Stimulated activated CD4-positive, alpha-beta T cell treated with anti-CD3 and anti-CD28 coated beads, Interleukin-2, amount 100 ng/mL, for 48 hours (primary cell): Measurements from ENCODE around the gene UMODL1.
"Not testable (repeated sequence)": the region's sequence is repeated elsewhere in the genome, so short reads cannot be mapped to it uniquely, and the experiment has no call there.

Experiments used
- DNase-seq, 2 donors: peaks; one replicate each; pipeline ENCODE4 v3.0.0-alpha.2; 2020

UMODL1 gene

DNA sequence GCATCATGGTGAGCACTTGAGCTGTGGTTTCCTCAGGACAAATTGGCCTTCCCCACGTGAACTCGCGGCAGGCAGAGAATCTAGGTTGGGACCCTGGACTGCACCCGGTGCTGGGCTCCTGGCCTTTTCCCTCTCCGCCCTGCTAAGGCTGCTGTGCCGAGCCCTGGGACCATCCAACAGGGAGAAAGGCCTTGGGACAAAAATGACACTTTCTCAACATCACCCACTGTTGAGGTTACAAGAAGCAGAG lies 9.2 kb upstream of the UMODL1 start:
- no peak for DNase-seq

DNA sequence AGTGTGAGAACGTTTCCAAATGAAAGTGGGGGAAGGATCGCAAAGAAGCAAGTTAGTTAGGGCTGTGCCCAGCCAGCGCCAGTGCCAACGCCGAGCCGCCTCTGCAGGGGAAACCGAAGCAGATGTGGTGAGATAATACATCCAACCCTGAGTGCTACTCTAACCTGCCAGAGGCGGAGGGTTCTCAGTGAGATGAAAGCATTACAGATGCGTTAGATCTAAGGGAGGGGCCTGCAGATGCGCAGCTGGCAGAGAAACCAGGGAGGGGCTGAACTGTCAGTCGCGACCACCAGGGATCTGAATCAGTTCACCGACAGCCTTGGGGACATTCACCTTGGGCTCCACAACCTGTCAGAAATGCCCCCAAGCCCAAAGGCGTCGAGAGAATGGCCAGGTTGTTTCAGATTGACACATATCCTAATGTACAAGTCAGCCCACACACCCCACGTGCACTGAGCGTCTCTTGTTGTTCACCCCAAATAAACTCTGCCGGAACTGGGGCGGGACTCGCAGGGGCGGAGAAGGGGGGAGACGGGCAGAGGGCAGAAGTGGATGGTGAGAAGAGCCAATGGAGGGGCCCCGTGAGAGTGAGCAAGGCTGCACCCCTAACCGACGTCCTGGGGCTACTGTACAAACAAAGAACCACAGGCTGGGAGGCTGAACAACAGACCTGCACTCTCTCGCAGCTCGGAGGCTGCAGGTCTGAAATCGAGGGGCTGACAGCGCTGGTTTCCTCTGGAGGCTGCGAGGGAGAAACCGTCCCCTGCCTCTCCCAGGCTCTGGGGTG lies 8.7 kb upstream of the UMODL1 start:
- peak; percentile 44 to 51 for DNase-seq

DNA sequence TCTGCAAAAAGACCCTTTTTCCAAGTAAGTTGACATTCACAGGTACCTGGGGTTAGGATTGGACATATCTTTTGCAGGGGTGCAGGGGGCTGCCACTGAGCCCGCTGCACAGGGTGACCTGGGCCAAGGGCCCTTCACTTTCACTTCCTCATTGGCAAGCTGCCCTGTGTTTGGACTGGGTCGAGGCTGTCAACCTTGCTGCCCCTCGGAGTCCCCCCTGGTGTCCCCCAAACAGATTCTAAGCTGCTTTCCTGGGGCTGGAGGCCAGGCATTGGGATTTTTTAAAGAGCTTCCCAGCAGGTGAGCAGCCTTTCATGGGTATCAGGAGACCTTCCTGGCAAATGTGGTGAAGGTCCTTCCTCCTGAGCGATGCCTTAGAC lies 7.9 kb upstream of the UMODL1 start:
- no peak for DNase-seq

DNA sequence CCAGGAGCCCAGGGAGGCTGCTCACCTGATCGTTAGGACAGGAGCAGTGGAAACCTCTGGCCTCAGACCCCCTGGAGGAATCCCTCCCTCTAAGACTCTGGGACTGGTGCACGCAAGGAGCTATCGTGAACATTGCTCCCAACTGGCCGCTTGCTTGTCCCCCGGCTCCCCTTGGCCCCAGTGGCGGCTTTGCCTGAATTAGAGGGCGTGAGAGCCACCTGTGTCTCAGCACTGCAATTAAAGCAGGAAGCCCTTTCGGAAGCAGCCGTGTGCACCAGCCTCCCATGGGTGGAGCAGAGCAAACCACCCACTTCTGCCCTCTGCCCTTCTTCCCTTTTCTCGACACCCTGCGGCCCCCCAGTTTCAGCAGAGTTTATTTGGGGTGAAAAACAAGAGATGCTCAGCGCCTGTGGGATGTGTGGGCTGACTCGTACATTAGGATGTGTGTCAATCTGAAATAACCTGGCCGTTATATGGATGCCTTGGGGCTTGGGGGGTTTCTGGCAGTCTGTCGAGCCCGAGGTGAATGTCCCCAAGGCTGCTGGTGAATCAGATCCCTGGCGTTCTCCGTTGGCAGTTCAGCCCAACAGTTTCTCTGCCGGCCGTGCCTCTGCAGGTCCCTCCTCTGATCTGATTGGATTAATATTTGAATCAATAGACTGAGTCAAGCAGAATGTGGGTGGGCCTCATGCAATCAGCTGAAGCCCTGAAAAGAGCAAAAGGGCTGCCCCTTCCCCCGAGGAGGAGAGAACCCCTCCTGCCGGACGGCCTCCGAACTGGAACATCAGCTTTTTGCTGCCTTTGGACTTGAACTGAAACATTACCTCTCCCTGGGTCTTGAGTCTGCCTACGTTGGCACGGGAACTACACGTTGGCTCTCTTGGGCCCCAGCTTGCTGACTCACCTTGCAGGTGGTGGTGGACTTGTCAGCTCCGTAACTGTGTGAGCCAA lies 7.3 kb upstream of the UMODL1 start:
- DNase-seq: peak; percentile 27 to 49

DNA sequence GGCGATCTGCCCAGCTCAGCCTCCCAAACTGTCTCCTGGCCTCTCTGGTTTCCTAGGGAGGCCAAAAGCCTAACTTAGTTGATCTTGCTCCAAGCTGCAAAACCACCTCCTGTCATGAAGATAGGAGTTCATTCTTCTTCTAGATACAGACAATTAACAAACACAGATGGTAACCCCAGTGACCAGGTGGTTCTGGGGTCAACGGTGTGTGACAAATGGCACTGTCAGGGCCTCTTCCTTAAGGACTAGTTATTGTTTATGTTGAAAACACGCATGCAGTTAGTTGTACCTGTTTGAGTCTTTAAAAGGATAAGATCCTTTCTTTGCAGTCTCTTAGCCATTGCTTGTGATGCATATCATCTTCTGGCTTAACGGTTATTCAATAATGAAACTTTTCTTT lies 4.6 kb upstream of the UMODL1 start:
- no peak for DNase-seq

DNA sequence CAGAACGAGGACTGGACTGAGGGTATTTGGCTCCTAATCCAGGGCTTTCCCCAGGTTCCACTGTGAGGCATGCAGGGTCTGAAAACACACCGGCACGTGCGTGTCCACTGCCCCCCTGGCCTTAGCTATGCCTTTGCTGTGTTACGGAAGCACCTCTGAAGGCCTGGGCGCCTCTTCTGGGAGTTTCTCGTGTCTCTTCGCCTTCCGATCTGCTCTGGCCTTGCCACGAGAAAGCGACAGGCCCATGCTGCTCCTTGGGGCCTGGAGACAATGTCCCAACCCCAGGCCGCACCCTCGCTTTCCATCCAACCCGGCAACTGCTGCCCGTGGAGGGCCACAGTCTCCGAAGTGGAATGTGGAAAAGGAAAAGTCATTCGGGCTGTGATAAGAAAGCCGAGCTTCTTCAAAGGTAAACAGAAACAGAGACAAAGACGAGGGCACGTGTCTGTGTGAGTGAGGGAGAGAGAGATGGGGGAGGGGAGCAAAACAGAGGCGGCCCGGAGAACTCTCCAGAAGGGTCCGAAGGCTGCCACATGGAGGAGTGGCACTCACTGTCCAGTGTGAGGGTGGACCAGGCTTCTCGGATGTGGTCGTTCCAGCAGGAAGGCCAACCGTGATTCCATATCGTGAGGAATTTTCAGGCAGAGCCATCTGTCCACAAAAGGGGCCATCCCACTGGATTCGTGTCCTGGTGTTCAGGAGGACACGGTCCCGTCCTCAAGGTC lies 3.4 kb upstream of the UMODL1 start:
- DNase-seq: no peak

DNA sequence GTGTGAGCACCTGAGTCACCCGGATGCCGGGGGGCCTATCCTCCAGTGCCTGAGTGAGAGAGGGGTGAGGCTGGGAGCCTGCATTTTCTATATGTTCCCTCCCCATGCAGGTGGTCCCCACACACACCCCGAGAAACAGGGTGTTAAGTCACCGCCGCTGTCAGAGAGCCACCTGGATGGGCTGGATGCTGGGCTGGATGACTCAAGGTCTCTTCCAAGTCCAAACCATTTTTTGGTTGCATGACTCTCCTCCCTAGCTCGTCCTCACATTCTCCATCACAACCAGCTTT lies 2.9 kb upstream of the UMODL1 start:
- no peak for DNase-seq

DNA sequence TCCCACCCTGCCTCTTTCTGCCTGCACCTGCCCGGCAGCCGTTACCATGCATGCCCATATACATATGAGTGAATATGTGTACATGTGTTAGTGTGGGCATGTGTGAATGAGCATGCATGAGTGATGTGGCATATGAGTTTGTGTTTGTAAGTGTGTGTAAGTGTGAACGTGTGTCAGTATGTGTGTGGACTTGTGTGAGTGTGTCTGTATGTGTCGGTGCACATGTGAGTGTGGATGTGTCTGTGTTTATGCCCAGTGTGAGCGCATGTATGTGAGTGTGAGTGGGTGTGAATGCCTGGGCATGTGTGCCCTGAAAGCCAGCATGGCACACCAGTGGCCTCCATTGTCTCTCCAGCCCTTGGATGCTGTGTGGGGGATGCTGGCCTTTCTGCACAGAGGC lies 2.5 kb upstream of the UMODL1 start:
- no peak for DNase-seq

DNA sequence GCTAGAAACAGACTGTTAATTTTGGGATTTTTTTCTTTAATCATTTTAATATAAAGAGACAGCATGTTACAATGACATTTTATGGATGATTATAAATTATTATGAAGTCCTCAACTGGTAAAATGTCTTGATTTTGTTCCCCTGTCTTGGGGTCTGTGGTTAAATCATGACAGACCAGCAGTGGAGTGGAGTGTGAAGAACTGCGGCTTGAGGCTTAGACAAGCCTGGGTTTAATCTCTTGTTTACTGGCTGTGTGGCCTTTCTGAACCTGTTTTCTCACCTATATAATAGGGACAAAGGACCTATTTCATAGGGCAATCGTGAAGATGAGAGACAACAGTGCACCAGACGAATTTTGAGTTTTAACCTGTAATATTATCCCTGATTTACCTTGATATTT lies 1.8 kb upstream of the UMODL1 start:
- DNase-seq: no peak

DNA sequence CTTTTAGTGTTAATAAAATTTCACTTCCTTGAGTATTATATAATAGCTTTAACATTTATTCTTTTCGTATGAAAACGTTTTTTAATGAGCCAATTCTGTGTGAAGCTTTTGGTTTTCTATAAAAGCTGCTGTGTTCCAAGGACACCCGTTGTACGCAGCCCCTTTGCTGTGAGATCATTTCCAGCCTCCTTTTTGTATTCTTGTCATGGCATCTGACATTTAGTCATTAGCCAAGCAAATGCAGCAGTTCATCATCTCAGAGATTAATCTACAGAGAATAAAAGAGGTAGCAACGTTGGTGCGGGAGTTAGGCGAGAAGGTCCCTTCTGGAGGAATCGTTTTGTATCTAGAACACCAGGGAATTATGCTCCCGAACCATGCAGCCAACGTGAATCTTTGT lies 1.3 kb upstream of the UMODL1 start:
- no peak for DNase-seq

DNA sequence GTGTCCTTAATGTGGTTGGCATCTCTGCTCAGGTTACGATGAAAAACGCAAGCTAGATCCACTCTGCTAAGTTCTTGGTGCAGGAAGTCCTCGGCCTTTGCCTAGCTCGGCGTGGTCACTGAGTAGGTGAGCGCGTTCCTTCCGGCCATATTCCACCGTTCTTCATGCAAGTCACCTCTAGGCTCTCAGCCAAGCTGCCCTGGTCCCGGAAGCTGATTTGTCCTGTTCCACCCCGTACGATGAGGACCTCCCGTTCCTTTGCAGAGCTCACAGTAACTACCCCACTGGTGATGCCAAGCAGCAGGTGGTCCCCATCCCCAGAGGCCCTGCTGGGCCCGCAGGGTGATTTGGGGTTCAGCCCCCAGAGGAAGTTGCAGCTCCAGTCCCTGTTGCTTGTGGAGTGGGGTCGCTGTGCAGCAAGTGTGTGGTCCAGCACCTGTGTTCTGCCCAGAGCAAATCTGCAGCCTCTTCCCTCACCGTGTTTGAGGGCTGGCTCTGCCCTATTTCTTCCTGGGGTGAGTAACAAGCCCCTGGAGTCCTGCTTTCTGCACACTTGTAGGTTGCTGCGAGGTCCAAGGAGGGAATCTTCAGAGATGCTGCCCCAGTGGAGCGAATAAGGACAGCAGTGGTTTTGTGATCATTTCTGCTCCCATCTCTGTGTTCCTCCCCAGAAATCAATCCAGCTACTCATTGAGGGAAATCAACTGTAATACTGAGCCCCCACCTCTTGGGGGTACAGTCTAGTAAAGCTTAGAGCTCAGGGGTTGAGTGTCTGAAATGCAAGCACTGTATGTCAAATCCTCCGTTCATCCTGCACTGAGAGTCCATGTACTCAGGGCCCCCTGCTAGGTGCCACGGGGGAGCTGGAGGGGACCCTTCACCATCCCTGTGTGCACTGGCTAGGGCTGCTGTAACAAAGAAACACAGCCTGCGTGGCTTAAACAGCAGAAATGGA lies 2.3 kb downstream of the UMODL1 start:
- DNase-seq: no peak

DNA sequence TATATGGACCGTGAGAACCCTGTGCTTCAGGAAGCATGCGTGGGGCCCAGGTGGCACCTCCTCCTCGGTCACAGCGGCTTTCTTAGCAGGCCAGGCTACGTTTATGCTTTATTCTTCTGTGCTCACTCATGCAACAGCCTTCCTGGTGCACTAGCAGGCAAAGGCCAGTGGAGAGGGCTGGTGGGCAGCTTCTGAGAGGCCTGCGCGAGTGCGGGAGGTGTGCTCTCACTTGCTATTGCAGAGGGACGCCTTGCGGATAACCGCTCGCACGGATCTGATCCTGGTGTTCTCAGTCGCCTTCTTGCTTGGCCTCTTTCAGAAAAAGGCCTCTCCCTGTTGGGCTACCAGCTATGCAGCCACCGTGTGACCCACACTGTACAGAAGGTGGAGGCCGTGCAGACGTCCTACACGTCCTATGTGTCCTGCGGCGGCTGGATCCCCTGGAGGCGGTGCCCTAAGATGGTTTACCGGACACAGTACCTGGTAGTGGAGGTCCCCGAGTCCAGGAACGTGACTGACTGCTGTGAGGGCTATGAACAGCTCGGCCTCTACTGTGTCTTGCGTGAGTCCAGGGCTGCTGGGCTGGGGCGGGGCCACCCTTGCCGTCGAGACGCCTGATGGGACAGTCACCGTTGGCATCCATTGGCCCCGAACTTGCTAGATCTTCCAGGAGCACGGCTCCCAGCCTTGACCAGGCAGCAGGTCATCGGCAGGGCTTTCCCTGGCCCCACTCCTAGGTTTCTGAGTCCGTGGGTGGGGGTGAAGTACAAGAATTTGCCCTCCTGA lies 4.8 kb downstream of the UMODL1 start:
- no peak for DNase-seq

DNA sequence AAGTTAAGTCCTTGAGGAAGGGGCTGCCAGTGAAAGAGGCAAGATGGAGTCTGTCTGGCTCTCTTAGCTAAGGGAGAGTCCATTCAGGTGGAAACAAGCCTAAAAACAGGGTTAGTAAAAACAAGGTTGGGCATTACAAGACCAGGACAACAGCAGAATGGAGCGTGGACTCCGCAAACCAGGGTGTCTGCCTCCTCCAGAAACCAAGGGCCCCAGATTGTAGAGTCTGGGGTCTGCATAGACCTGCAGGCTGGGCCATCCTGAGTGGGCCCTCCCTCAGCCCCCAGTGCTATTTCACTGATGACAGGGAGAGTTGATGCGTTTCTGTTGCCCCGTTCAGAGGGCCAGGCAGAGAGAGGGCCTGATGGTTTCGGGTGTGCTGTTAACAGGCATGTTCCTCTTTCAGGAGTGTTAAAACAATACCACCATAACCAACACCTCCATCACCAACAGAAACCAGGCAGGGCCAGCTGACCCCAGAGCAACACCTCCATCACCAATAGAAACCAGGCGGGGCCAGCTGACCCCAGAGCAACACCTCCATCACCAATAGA lies 6.6 kb downstream of the UMODL1 start:
- not testable (repeated sequence) for DNase-seq

DNA sequence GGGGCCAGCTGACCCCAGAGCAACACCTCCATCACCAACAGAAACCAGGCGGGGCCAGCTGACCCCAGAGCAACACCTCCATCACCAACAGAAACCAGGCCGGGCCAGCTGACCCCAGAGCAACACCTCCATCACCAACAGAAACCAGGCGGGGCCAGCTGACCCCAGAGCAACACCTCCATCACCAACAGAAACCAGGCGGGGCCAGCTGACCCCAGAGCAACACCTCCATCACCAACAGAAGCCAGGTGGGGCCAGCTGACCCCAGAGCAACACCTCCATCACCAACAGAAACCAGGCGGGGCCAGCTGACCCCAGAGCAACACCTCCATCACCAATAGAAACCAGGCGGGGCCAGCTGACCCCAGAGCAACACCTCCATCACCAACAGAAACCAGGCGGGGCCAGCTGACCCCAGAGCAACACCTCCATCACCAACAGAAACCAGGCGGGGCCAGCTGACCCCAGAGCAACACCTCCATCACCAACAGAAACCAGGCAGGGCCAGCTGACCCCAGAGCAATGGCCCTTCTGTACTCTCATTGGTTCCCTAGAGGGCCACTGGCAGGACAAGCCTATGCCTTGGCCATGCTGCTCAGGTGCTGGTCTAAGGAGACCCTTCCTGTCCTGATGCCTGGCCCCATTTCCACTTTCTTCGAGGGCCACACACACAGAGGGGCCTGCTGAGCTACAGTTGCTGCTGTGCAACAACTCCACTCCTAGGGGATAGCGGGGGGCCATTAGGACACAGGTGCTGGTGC lies 7.3 kb downstream of the UMODL1 start:
- DNase-seq: not testable (repeated sequence)

DNA sequence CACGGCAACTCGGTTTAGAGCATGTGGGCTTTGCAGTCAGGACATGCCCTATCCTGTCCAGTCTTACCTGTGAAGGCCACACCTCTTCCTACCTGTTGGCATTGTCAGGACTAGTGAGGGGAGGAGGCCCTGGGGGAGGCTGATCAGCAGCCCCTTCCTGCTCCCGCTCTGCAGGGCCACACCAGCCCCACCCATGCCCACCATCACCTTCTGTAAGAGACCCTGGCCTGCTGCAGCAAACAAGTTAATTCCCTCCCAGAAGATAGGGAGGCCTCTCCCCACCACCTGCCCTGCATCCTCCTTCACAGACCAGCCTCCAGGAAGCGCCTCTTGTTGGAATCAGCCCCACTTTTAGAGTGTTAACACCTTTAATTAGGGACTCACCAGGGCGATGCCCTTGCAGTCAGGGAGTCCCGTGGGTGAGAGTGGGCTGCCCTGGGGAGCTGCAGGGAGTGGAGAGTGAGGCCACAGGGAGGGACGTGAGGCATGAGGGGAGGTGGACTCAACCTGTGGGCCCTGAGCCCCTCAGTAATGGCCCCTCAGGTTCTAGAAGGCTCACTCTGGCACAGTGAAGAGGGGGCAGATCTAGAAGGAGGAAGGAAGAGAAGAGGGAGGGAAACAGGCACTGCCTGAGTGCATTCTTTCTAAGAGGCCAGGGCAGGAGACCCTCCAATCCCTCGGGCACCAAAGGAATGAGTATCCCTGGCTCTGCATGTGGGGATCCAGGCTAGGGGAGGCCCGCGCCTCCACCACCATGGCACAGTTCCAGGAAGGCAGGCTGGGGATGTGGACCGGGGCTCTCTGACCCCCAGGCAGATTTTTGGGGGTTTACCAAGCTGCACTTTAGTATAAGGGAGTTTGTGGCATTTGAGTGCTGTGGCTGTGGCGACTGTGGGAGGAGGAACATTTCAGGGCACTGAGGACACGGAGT lies 8.2 kb downstream of the UMODL1 start:
- DNase-seq: no peak

DNA sequence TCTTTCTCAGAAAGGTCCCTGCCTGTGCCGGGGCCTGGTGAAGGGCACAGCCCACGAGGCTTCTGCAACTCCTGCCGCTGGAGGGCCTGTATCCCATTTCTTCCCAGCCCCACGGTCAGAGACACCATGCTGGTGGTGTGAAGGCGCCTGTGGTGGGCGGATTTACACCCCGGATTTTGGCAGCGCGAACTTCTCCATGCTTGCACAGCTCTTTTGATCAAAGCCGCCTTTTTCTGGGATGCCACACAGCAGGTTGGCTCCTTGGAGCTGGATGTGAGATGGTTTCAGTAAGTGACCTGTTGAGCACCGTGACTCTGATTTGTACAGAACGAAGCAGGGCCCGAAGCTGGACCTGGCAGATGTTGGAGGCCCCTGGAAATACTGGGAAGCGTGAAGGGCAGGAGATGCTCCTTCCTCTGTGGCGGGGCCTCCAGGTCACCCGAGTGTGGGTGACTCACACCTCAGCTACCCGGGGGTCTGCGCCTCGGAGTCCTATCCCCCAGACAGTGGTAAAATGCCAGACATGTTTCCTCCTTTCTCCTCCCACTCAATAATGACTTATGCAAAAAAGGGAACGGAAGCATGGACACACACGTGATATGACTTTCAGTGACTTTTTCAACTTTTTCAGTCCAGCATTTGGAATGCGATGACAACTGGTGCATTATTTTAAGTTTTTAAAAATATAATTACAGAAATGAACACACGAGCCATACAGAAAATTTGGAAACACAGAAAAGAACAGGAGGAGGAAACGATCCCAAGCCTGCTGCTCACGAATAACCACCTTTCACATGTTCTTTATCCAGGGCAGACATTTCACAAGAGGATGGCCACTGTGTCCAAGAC lies 9.0 kb downstream of the UMODL1 start:
- no peak for DNase-seq

DNA sequence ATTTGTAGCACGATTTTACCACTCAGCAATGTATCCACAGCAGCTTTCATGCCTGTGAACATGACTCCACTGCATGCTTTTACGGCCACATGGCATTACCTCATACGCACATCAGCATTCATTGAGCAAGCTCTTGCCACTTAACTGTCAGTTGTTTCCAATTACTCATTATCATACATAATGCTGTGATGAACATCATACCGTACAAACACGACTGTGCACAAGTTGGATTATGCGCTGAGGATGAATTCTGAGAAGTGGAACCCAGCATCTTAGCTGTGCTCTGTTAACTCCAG lies 9.6 kb downstream of the UMODL1 start:
- no peak for DNase-seq

DNA sequence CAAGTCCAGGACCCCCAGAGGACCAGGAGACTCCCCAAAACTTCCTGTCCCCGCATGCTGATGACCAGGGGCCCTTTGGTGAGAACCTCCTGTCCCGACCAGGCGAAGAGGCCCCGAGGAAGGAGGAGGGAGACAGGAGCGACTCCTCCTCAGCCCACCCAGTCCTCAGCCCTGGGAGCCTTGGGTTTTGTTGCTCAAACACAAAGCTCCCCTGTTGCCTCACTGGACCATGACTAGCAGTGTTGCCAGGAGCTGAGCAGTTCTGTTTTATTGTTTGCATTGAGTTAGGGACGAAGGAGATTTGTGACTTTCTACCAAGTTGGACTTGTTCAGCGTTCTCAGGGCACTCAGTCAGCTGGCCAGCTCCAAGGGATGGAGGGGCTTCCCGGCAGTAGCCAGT lies 10.0 kb downstream of the UMODL1 start:
- DNase-seq: no peak

DNA sequence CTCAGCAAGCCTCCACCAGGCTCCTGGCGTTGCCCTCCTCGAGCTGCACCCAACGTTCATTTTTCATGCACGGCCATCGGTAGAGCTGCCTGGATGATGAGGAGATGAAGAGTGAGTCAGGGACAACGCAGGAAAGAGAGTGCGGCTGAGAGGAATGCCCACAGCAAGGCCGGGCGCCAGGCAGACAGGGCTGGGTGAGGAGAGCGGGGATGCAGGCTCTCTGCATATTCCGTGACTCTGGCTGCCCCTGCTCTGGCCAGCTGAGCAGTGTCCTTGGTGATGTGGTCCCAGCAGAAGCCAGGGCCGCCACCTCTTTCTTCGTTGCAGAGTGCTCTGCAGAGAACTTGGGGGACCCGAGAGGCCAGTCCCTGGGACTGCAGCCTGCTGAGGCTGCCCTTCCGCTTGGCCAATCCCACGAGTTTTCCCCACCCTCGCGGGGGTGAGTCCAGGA lies 10.8 kb downstream of the UMODL1 start:
- no peak for DNase-seq
